ENCODE data around the gene UBAC2.

GRCh38 chr13:99225078-99225477, 24.4 kb downstream of the UBAC2 start:
- TF ChIP-seq CTCF (IDR thresholded peaks at IDR 0.05; ENCODE audit: low read length): no peak
- TF ChIP-seq EZH2 (IDR thresholded peaks at IDR 0.05; ENCODE audit: borderline replicate concordance, low read length): no peak

Data from OCI-LY1 (cell line).